ENCODE measurements around the gene CUX1. TPM values are rescaled to one million over a fixed set of nuclear protein-coding genes. Genes with fewer than 3 reads are reported as not detected.

CUX1 gene
- total and polyA plus RNA-seq, 2 of the 13 experiments (the other 11 are each of a cell fraction or from before 2014, with no cell fraction given): 13.7 to 14.9 TPM

DNA sequence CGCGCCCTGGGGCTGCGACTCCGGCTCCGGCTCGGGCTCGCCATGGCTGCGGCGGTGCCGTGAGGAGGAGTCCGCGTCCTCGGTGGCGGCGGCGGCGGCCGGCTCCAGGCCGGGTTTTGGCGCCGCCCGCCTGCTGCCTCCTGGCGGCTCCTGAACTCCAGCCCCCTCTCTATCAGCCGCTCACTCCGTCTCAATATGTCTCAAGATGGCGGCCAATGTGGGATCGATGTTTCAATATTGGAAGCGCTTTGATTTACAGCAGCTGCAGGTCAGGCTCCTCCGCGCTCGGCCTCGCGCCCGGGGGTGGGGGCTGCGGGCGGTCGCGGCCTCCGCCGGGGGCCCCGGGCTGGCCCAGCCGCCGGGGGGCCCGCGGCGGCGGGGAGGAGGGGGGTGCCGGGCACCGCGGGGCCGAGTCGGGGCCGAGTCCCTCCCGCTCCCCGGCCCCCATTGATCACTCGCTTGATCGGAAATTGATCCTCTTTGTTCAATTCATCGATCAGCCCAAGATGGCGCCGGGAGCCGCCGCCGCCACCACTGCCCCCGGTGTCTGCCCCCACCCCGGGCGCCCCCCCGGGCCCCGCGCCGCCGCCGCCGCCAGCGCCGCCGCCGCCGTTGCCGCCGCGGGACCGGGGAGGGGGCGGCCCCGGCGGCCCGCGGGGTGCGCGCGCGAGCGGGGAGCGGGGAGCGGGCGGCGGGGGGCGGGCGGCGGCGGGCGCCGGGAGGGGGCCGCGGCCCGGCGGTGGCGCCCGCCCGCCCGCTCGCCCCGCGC is 1.4 kb upstream of the CUX1 start (continued):
- TF ChIP-seq, protein P1, sequence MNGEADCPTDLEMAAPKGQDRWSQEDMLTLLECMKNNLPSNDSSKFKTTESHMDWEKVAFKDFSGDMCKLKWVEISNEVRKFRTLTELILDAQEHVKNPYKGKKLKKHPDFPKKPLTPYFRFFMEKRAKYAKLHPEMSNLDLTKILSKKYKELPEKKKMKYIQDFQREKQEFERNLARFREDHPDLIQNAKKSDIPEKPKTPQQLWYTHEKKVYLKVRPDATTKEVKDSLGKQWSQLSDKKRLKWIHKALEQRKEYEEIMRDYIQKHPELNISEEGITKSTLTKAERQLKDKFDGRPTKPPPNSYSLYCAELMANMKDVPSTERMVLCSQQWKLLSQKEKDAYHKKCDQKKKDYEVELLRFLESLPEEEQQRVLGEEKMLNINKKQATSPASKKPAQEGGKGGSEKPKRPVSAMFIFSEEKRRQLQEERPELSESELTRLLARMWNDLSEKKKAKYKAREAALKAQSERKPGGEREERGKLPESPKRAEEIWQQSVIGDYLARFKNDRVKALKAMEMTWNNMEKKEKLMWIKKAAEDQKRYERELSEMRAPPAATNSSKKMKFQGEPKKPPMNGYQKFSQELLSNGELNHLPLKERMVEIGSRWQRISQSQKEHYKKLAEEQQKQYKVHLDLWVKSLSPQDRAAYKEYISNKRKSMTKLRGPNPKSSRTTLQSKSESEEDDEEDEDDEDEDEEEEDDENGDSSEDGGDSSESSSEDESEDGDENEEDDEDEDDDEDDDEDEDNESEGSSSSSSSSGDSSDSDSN (CRISPR knock-in tag; IDR thresholded peaks at IDR 0.05): 0 out of 2 replicates have a peak, but pooled peaks have one; percentile 4
- TF ChIP-seq, protein P2, sequence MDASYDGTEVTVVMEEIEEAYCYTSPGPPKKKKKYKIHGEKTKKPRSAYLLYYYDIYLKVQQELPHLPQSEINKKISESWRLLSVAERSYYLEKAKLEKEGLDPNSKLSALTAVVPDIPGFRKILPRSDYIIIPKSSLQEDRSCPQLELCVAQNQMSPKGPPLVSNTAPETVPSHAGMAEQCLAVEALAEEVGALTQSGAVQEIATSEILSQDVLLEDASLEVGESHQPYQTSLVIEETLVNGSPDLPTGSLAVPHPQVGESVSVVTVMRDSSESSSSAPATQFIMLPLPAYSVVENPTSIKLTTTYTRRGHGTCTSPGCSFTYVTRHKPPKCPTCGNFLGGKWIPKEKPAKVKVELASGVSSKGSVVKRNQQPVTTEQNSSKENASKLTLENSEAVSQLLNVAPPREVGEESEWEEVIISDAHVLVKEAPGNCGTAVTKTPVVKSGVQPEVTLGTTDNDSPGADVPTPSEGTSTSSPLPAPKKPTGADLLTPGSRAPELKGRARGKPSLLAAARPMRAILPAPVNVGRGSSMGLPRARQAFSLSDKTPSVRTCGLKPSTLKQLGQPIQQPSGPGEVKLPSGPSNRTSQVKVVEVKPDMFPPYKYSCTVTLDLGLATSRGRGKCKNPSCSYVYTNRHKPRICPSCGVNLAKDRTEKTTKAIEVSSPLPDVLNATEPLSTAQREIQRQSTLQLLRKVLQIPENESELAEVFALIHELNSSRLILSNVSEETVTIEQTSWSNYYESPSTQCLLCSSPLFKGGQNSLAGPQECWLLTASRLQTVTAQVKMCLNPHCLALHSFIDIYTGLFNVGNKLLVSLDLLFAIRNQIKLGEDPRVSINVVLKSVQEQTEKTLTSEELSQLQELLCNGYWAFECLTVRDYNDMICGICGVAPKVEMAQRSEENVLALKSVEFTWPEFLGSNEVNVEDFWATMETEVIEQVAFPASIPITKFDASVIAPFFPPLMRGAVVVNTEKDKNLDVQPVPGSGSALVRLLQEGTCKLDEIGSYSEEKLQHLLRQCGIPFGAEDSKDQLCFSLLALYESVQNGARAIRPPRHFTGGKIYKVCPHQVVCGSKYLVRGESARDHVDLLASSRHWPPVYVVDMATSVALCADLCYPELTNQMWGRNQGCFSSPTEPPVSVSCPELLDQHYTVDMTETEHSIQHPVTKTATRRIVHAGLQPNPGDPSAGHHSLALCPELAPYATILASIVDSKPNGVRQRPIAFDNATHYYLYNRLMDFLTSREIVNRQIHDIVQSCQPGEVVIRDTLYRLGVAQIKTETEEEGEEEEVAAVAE (CRISPR knock-in tag; IDR thresholded peaks at IDR 0.05; ENCODE audit: borderline replicate concordance): no peak
- peak; percentile 41 to 49; a peak in 2 of 4 replicates for TF ChIP-seq POLR2A (IDR thresholded peaks at IDR 0.05; ENCODE audit: insufficient read depth in 1 of 2, low read depth in 2 of 2, low read length in 2 of 2)
- TF ChIP-seq ZNF121 (CRISPR knock-in tag; IDR thresholded peaks at IDR 0.05): 0 out of 2 replicates have a peak, but pooled peaks have one; percentile 16
- no peak for TF ChIP-seq FIP1L1 (IDR thresholded peaks at IDR 0.05; ENCODE audit: borderline replicate concordance, insufficient read depth, low read depth, low read length)
- TF ChIP-seq MAFG (CRISPR knock-in tag; IDR thresholded peaks at IDR 0.05): no peak
- TF ChIP-seq RAD21 (CRISPR knock-in tag; IDR thresholded peaks at IDR 0.05): no peak
- TF ChIP-seq ZNF30 (CRISPR knock-in tag; IDR thresholded peaks at IDR 0.05): no peak
- TF ChIP-seq HMG20A (CRISPR knock-in tag; IDR thresholded peaks at IDR 0.05; ENCODE audit: borderline replicate concordance): no peak
- no peak for TF ChIP-seq ZNF749 (CRISPR knock-in tag; IDR thresholded peaks at IDR 0.05; ENCODE audit: borderline replicate concordance)
- no peak for TF ChIP-seq ZNF256 (CRISPR knock-in tag; conservative IDR thresholded peaks at IDR 0.05)
- no peak for TF ChIP-seq ZBTB8A (CRISPR knock-in tag; IDR thresholded peaks at IDR 0.05; ENCODE audit: borderline replicate concordance, low read depth)
- TF ChIP-seq PHF8 (CRISPR knock-in tag; IDR thresholded peaks at IDR 0.05): peak; percentile 56
- TF ChIP-seq, protein P3, sequence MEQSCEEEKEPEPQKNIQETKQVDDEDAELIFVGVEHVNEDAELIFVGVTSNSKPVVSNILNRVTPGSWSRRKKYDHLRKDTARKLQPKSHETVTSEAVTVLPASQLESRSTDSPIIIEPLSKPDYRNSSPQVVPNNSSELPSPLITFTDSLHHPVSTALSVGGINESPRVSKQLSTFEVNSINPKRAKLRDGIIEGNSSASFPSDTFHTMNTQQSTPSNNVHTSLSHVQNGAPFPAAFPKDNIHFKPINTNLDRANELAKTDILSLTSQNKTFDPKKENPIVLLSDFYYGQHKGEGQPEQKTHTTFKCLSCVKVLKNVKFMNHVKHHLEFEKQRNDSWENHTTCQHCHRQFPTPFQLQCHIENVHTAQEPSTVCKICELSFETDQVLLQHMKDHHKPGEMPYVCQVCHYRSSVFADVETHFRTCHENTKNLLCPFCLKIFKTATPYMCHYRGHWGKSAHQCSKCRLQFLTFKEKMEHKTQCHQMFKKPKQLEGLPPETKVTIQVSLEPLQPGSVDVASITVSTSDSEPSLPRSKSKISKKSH (CRISPR knock-in tag; IDR thresholded peaks at IDR 0.05; ENCODE audit: borderline replicate concordance): no peak
- TF ChIP-seq, protein P4, sequence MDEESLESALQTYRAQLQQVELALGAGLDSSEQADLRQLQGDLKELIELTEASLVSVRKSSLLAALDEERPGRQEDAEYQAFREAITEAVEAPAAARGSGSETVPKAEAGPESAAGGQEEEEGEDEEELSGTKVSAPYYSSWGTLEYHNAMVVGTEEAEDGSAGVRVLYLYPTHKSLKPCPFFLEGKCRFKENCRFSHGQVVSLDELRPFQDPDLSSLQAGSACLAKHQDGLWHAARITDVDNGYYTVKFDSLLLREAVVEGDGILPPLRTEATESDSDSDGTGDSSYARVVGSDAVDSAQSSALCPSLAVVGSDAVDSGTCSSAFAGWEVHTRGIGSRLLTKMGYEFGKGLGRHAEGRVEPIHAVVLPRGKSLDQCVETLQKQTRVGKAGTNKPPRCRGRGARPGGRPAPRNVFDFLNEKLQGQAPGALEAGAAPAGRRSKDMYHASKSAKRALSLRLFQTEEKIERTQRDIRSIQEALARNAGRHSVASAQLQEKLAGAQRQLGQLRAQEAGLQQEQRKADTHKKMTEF (CRISPR knock-in tag; IDR thresholded peaks at IDR 0.05): no peak
- peak; percentile 40; the same call in 1 of the 2 replicates for TF ChIP-seq HOXA3 (CRISPR knock-in tag; IDR thresholded peaks at IDR 0.05)
- no peak for TF ChIP-seq ZNF138 (CRISPR knock-in tag; IDR thresholded peaks at IDR 0.05; ENCODE audit: low read depth)
- no peak for TF ChIP-seq ZC3H13 (CRISPR knock-in tag; IDR thresholded peaks at IDR 0.05)
- no peak for TF ChIP-seq CEBPG (CRISPR knock-in tag; IDR thresholded peaks at IDR 0.05)
- no peak for TF ChIP-seq RXRB (CRISPR knock-in tag; IDR thresholded peaks at IDR 0.05; ENCODE audit: borderline replicate concordance)
- TF ChIP-seq ZNF550 (CRISPR knock-in tag; IDR thresholded peaks at IDR 0.05; ENCODE audit: borderline replicate concordance): no peak
